Uterus (tissue), 2 donors: ENCODE data around the gene PLAU.
A peak's percentile ranks its signal among the peaks of the same experiment; 100 is the strongest.

Source experiments
- POLR2A ChIP-seq, 2 donors: fragments of 450-650 bp; IDR thresholded peaks; one replicate each; pipeline ENCODE4 v1.6.1; 2016; ENCODE audit warnings: antibody characterized with exemption in 2 of 2, mild to moderate bottlenecking in 1 of 2, moderate library complexity in 1 of 2
- TF ChIP-seq, protein P1 (sequence below), 4 experiments: fragments of 200-600 bp in 2 of 4; fragments of 450-650 bp in 2 of 4; sonication (generic) in 2 of 4; IDR thresholded peaks; one replicate each; pipeline ENCODE4 v1.5.1; 2016 to 2019; ENCODE audit warnings: antibody characterized with exemption in 4 of 4, mild to moderate bottlenecking in 2 of 4, moderate library complexity in 1 of 4

DNA sequence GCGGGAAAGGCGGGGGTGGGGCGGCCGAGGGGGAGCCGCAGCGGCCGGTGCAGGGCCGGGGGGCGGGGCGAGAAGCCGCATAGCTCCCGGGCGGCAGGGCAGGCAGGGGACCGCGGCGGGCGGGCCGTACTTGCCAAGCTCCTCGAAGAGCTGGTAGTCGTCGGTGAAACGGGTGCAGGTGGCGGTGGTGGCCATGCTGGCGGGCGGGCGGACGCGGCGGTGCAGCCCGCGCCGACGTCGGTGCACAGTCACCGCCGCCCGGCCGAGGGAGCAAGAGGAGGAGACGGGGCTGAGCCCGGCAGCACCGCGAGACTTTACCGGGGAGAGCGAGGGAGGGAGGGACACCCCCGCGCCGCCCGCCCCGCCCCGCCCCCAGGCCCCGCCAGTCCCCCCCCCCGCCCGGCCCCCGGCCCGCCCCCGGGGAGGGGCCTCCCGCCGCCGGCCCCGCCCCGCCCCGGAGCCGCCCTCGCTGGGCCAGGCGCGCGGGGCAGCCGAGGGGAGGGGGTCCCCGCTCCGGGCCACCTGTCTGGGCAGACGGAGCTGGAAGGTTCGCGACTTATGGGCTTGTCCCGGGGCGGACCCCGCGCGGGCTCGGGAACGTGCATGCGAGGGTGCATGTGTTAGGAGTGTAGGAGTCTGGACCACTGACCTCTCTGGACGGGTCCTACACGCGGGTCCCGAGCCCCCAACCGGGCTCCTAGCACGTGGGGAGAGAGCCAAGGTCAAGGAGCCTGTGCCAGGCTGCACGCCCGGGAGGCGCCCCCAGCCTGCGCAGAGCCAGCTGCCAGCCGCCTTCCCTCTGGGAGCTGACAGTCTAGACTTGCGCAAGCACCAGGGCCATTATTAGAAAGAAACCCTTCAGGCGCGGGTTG is 36.4 kb upstream of the PLAU start, which contains the start of gene CAMK2G:
- TF ChIP-seq POLR2A (IDR thresholded peaks at IDR 0.05), result peak in 1 of 2 donors; percentile 53
- TF ChIP-seq, protein P1, sequence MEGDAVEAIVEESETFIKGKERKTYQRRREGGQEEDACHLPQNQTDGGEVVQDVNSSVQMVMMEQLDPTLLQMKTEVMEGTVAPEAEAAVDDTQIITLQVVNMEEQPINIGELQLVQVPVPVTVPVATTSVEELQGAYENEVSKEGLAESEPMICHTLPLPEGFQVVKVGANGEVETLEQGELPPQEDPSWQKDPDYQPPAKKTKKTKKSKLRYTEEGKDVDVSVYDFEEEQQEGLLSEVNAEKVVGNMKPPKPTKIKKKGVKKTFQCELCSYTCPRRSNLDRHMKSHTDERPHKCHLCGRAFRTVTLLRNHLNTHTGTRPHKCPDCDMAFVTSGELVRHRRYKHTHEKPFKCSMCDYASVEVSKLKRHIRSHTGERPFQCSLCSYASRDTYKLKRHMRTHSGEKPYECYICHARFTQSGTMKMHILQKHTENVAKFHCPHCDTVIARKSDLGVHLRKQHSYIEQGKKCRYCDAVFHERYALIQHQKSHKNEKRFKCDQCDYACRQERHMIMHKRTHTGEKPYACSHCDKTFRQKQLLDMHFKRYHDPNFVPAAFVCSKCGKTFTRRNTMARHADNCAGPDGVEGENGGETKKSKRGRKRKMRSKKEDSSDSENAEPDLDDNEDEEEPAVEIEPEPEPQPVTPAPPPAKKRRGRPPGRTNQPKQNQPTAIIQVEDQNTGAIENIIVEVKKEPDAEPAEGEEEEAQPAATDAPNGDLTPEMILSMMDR (IDR thresholded peaks at IDR 0.05), result peak in 2 of 4 experiments; percentile 3 to 30
